Measurements from ENCODE around the gene LAMTOR5. TPM values are rescaled to one million over a fixed set of nuclear protein-coding genes. Genes with fewer than 3 reads are reported as not detected.

The LAMTOR5 gene
- total and polyA plus RNA-seq, 10 of the 15 experiments (the other 5 are each of a cell fraction or from before 2014, with no cell fraction given) = 64.1 to 613 (median 315) TPM

GRCh38 chr1:110455151-110455550 lies 47.7 kb upstream of the LAMTOR5 start:
- no peaks in the 10 kb centered on the region for H3K4me1 ChIP-seq (ENCODE audit: control insufficient read depth, insufficient read depth, low read length)
- no peaks in the 10 kb centered on the region for H4K20me1 ChIP-seq (ENCODE audit: control insufficient read depth, insufficient read depth)
- ATAC-seq = 0 out of 3 replicates have a peak, but pooled peaks have one; percentile 27
- no peak overlapping the region for H2AFZ ChIP-seq (ENCODE audit: control insufficient read depth, low read depth, low read length)
- no peaks in the 10 kb centered on the region for H3K9me3 ChIP-seq (replicated peaks; ENCODE audit: control insufficient read depth, insufficient read depth, low read length)
- WGBS (ENCODE audit: insufficient coverage, insufficient replicate concordance, low lambda C conversion rate, missing lambda C conversion rate) = 47% methylated on average over 8 of the region's 8 CpGs
- ChIA-PET SMC1A (ENCODE audit: uncharacterized antibody, unreplicated experiment) (interaction anchor here (0.5 to 2.2 kb wide), 6 partner anchors 43 to 252 kb away, joined by 3 to 9 read pairs (median 3); no protein-coding TSS in a partner anchor), POLR2A (no interaction called here), RAD21 (ENCODE audit: unreplicated experiment) (interaction anchor here (0.9 to 2.4 kb wide), 4 partner anchors 42 to 252 kb away, joined by 3 to 9 read pairs (median 5); no protein-coding TSS in a partner anchor), CTCF (interaction anchor here (0.5 to 3.9 kb wide), 8 partner anchors 13 to 364 kb away, joined by 3 to 20 read pairs (median 4); no protein-coding TSS in a partner anchor)
- intact Hi-C loops (cut with micrococcal nuclease; ENCODE audit: unreplicated experiment) = no loop called here
- no peak overlapping the region for H3K27ac ChIP-seq (ENCODE audit: control insufficient read depth, insufficient read depth)
- H3K4me3 ChIP-seq = no peak overlapping the region
- TF ChIP-seq RAD21 (IDR thresholded peaks at IDR 0.05; ENCODE audit: insufficient read depth, low read depth, low read length) (0 out of 2 replicates have a peak, but pooled peaks have one; percentile 31), NR2C1 (IDR thresholded peaks at IDR 0.05) (no peak), YY1 (IDR thresholded peaks at IDR 0.05; ENCODE audit: low read depth, low read length) (no peak), CTCF (IDR thresholded peaks at IDR 0.05 in 2 of 3, conservative IDR thresholded peaks at IDR 0.05 in 1 of 3; ENCODE audit: control insufficient read depth in 2 of 3, extremely low read depth in 1 of 3, insufficient read depth in 1 of 3, low read depth in 3 of 3, low read length in 3 of 3) (peak in 1 of 3 experiments; percentile 14; a peak in 2 of 6 replicates)
- H3K79me2 ChIP-seq (ENCODE audit: control insufficient read depth, insufficient read depth, low read length) = no peaks in the 10 kb centered on the region
- no peaks in the 10 kb centered on the region for H3K36me3 ChIP-seq (ENCODE audit: control insufficient read depth in 2 of 2, insufficient read depth in 2 of 2, low read length in 1 of 2)
- H3K4me2 ChIP-seq (ENCODE audit: control insufficient read depth, insufficient read depth) = no peak overlapping the region
- no peak for DNase-seq (ENCODE audit: low read depth, low spot score)
- in situ Hi-C loops (cut with MboI) = no loop called here
- no peak for FAIRE-seq
- no peak overlapping the region for H3K9ac ChIP-seq (ENCODE audit: control insufficient read depth, insufficient read depth, low read length)
- BruUV-seq (replicated peaks) = no TSS peak
- peaks cover 3 to 7% of the 10 kb centered on the region in 2 experiments; a peak in 3 of 4 replicates for H3K27me3 ChIP-seq (replicated peaks in 1 of 2; ENCODE audit: control insufficient read depth in 2 of 2, insufficient read depth in 2 of 2, low read length in 1 of 2)
